Keratinocyte (primary cell): ENCODE results near the gene PTPN14. TPM values are rescaled to one million over a fixed set of nuclear protein-coding genes. Genes with fewer than 3 reads are reported as not detected.

Experiments
- DNase-seq: peaks from one replicate; pipeline ENCODE4 v3.0.0-alpha.2; 2011; ENCODE audit warnings: low read depth, missing footprints, low spot score
- FAIRE-seq: peaks from 2 replicates; lab custom pipeline; 2011; peaks lifted over from hg19 to GRCh38; lab: Jason Lieb, UNC
- H2AFZ ChIP-seq: 2 replicates; pipeline ENCODE4 v1.6.0; 2012; ENCODE audit warnings: low read length, control low read depth, inconsistent platforms; ENCODE audit not compliant: control insufficient read depth
- H3K27ac ChIP-seq: 2 replicates; pipeline ENCODE4 v1.5.1; 2011; ENCODE audit warnings: low read length; ENCODE audit not compliant: control insufficient read depth, insufficient read depth
- H3K27me3 ChIP-seq: 3 replicates; pipeline ENCODE4 v1.6.0; 2011; ENCODE audit warnings: low read length; ENCODE audit not compliant: control insufficient read depth, insufficient read depth; ENCODE audit errors: extremely low read depth
- H3K36me3 ChIP-seq, 2 experiments: 2 replicates in 1 of 2; 3 replicates in 1 of 2; pipeline ENCODE4 v1.5.1; 2011; ENCODE audit warnings: low read length in 2 of 2, mild to moderate bottlenecking in 1 of 2; ENCODE audit not compliant: control insufficient read depth in 2 of 2, insufficient read depth in 2 of 2; ENCODE audit errors: extremely low read depth in 1 of 2
- H3K4me1 ChIP-seq: 3 replicates; pipeline ENCODE4 v1.5.1; 2011; ENCODE audit warnings: low read length; ENCODE audit not compliant: control insufficient read depth, insufficient read depth; ENCODE audit errors: extremely low read depth
- H3K4me2 ChIP-seq: 3 replicates; pipeline ENCODE4 v1.6.0; 2011; ENCODE audit warnings: low read depth, low read length; ENCODE audit not compliant: control insufficient read depth, insufficient read depth; ENCODE audit errors: extremely low read depth
- H3K4me3 ChIP-seq, 3 experiments: fragments of 200-600 bp in 1 of 3; sonication (generic) in 1 of 3; 2 replicates in 2 of 3; 3 replicates in 1 of 3; pipeline ENCODE4 v1.5.1; 2011 to 2016; ENCODE audit warnings: low read length in 3 of 3, mild to moderate bottlenecking in 3 of 3, control low read depth in 2 of 3, inconsistent platforms in 1 of 3, low read depth in 1 of 3, mixed read lengths in 1 of 3, mixed run types in 1 of 3, moderate library complexity in 1 of 3; ENCODE audit not compliant: control insufficient read depth in 2 of 3, insufficient read depth in 2 of 3; ENCODE audit errors: extremely low read depth in 1 of 3
- H3K79me2 ChIP-seq: 2 replicates; pipeline ENCODE4 v1.6.0; 2012; ENCODE audit warnings: low read length; ENCODE audit not compliant: control insufficient read depth, insufficient read depth
- H3K9ac ChIP-seq: 3 replicates; pipeline ENCODE4 v1.6.0; 2011; ENCODE audit warnings: low read length; ENCODE audit not compliant: control insufficient read depth, insufficient read depth; ENCODE audit errors: extremely low read depth
- H3K9me1 ChIP-seq: 3 replicates; pipeline ENCODE4 v1.6.0; 2011; ENCODE audit warnings: low read length; ENCODE audit not compliant: control insufficient read depth, insufficient read depth; ENCODE audit errors: extremely low read depth
- H3K9me3 ChIP-seq: 2 replicates; pipeline ENCODE4 v1.5.1; 2012; ENCODE audit warnings: low read depth, low read length; ENCODE audit not compliant: control insufficient read depth
- H4K20me1 ChIP-seq: 3 replicates; pipeline ENCODE4 v1.6.0; 2011; ENCODE audit warnings: low read length; ENCODE audit not compliant: control insufficient read depth, insufficient read depth; ENCODE audit errors: extremely low read depth
- EZH2 ChIP-seq: IDR thresholded peaks from one replicate; pipeline ENCODE4 v1.6.1; 2012; ENCODE audit warnings: inconsistent platforms, mild to moderate bottlenecking, low read length, moderate library complexity
- dilution Hi-C: fragments of 300-500 bp; cut with MboI; formaldehyde crosslinking; loops from one replicate; pipeline ENCODE4 v1.7.0; 2020; ENCODE audit warnings: low sequenced_read_pairs; ENCODE audit not compliant: extremely low pct_ligation_motif_present
- polyA plus RNA-seq, 5 experiments: library from polyadenylated mRNA; depleted of rRNA in 3 of 5; stranded (reverse) in 3 of 5; stranded (forward) in 1 of 5; unstranded in 1 of 5; fragments of >200 nt; gene quantifications; 1 replicate in 1 of 5; 2 replicates in 3 of 5; 3 replicates in 1 of 5; pipeline versions ENCODE4 v1.2.1 to v1.2.3, GENCODE V29; 2011 to 2012; ENCODE audit warnings: missing spikeins in 2 of 5, low read depth in 1 of 5, low replicate concordance in 1 of 5
- TF ChIP-seq, protein P1 (sequence below), 3 experiments: IDR thresholded peaks in 1 of 3; conservative IDR thresholded peaks in 1 of 3; optimal IDR thresholded peaks in 1 of 3; 2 replicates in 2 of 3; 3 replicates in 1 of 3; pipeline versions ENCODE3 to v1.5.1; 2011; ENCODE audit warnings: low read length in 3 of 3, mild to moderate bottlenecking in 3 of 3, moderate library complexity in 2 of 3, control low read depth in 1 of 3, inconsistent platforms in 1 of 3; ENCODE audit not compliant: insufficient read depth in 2 of 3; ENCODE audit errors: extremely low read depth in 1 of 3

The PTPN14 gene
- polyA plus RNA-seq, 1 donor (not counting 4 experiments of a cell fraction or from before 2014, with no cell fraction given) = 29.9 TPM

DNA sequence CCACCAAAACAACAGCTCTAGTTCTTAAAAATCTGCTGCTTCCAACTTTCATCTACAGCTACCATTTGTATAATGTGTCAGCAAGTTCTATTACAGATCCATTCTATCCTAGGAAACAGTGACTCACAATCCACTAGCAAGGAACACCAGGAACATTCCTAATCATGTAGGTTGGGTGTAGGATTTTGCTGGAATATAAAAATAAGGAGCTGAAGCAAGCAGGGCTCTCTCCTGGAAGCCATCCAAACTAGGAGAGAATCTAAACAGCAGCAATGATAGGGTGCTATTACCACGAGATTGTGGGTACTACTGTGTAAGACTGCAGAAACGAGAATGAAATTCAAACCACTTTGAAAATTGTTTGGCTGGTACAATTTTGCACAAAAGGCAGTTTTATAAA, 135.0 kb downstream of the PTPN14 start:
- TF ChIP-seq, protein P1, sequence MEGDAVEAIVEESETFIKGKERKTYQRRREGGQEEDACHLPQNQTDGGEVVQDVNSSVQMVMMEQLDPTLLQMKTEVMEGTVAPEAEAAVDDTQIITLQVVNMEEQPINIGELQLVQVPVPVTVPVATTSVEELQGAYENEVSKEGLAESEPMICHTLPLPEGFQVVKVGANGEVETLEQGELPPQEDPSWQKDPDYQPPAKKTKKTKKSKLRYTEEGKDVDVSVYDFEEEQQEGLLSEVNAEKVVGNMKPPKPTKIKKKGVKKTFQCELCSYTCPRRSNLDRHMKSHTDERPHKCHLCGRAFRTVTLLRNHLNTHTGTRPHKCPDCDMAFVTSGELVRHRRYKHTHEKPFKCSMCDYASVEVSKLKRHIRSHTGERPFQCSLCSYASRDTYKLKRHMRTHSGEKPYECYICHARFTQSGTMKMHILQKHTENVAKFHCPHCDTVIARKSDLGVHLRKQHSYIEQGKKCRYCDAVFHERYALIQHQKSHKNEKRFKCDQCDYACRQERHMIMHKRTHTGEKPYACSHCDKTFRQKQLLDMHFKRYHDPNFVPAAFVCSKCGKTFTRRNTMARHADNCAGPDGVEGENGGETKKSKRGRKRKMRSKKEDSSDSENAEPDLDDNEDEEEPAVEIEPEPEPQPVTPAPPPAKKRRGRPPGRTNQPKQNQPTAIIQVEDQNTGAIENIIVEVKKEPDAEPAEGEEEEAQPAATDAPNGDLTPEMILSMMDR (optimal IDR thresholded peaks at IDR 0.05 in 1 of 3, IDR thresholded peaks at IDR 0.05 in 1 of 3, conservative IDR thresholded peaks at IDR 0.05 in 1 of 3; ENCODE audit: extremely low read depth in 1 of 3, insufficient read depth in 2 of 3, low read length in 3 of 3) = no peak
- TF ChIP-seq EZH2 = no peak
- no peak overlapping the region for H3K4me3 ChIP-seq
- H3K9me1 ChIP-seq = no peaks in the 10 kb centered on the region
- H3K79me2 ChIP-seq = peaks cover 82% of the 10 kb centered on the region
- no peaks in the 10 kb centered on the region for H3K9me3 ChIP-seq
- H4K20me1 ChIP-seq = no peaks in the 10 kb centered on the region
- H2AFZ ChIP-seq = no peak overlapping the region
- H3K27me3 ChIP-seq = no peaks in the 10 kb centered on the region
- peaks cover 69% of the 10 kb centered on the region for H3K4me1 ChIP-seq
- no peak overlapping the region for H3K9ac ChIP-seq
- peak overlapping the region; percentile 79 for H3K27ac ChIP-seq
- peak overlapping the region; percentile 11 for H3K4me2 ChIP-seq
- peak; percentile 58 for DNase-seq
- peak; percentile 32 for FAIRE-seq
- peaks cover 7 to 13% of the 10 kb centered on the region in 2 experiments for H3K36me3 ChIP-seq
- dilution Hi-C loops = no loop called here

DNA sequence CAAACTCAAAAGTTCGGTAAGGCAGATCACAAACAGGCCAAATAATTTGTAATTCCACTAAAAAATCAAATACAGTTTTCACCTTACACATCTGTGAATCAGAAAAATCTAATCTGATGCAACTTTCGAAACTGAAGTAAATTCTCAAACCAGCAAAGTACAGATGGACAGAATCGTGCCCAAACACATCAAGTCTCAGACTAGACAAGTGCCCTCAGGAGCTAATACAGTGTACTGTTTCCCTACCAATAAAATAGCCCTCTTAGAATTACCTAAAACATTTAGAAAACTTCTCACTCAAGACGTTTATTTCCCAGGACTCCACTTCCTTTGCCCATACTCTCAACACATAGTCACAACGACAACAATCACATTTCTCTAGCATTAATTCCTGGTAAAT, 136.3 kb downstream of the PTPN14 start:
- Histone ChIP-seq H3K9me1 (no peaks in the 10 kb centered on the region), H3K27me3 (no peaks in the 10 kb centered on the region), H4K20me1 (no peaks in the 10 kb centered on the region), H3K4me2 (peak overlapping the region; percentile 82), H3K9ac (peak overlapping the region; percentile 58), H3K27ac (peak overlapping the region; percentile 79), H3K36me3 (peaks cover 7 to 16% of the 10 kb centered on the region in 2 experiments), H2AFZ (no peak overlapping the region), H3K4me1 (peaks cover 56% of the 10 kb centered on the region), H3K79me2 (peaks cover 69% of the 10 kb centered on the region), H3K4me3 (peak overlapping the region in 2 of 3 experiments; percentile 31 to 34), H3K9me3 (no peaks in the 10 kb centered on the region)
- dilution Hi-C loops = no loop called here
- DNase-seq (no peak), FAIRE-seq (peak; percentile 87)
- TF ChIP-seq, protein P1 (optimal IDR thresholded peaks at IDR 0.05 in 1 of 3, IDR thresholded peaks at IDR 0.05 in 1 of 3, conservative IDR thresholded peaks at IDR 0.05 in 1 of 3; ENCODE audit: extremely low read depth in 1 of 3, insufficient read depth in 2 of 3, low read length in 3 of 3) = no peak
- no peak for TF ChIP-seq EZH2
